Endothelial cell (in vitro differentiated cells): Measurements from ENCODE around the gene TAPBP. TPM values are rescaled to one million over a fixed set of nuclear protein-coding genes. Genes with fewer than 3 reads are reported as not detected.

Experiments used
- DNase-seq: peaks from one replicate; pipeline ENCODE4 v3.0.0; 2021; ENCODE audit warnings: low spot score
- H3K27ac Mint-ChIP-seq: one replicate; pipeline ENCODE4 v1.8.0; 2021; ENCODE audit warnings: mixed read lengths, inconsistent platforms; ENCODE audit not compliant: unreplicated experiment
- H3K27me3 Mint-ChIP-seq: one replicate; pipeline ENCODE4 v1.8.0; 2021; ENCODE audit warnings: mild to moderate bottlenecking, moderate library complexity, mixed read lengths, inconsistent platforms; ENCODE audit not compliant: unreplicated experiment
- H3K36me3 Mint-ChIP-seq: one replicate; pipeline ENCODE4 v1.8.0; 2021; ENCODE audit warnings: mild to moderate bottlenecking, low read depth, mixed read lengths, inconsistent platforms; ENCODE audit not compliant: unreplicated experiment
- H3K4me1 Mint-ChIP-seq: one replicate; pipeline ENCODE4 v1.8.0; 2021; ENCODE audit warnings: mild to moderate bottlenecking, mixed read lengths, inconsistent platforms; ENCODE audit not compliant: unreplicated experiment
- H3K4me3 Mint-ChIP-seq: one replicate; pipeline ENCODE4 v1.8.0; 2021; ENCODE audit warnings: mild to moderate bottlenecking, mixed read lengths, inconsistent platforms; ENCODE audit not compliant: unreplicated experiment
- H3K9me3 Mint-ChIP-seq: one replicate; pipeline ENCODE4 v1.8.0; 2021; ENCODE audit warnings: mixed read lengths, inconsistent platforms; ENCODE audit not compliant: unreplicated experiment
- CTCF ChIP-seq: fragments of 200-600 bp; sonication (generic); IDR thresholded peaks from one replicate; pipeline ENCODE4 v1.5.0; 2021; ENCODE audit warnings: antibody characterized with exemption; ENCODE audit not compliant: unreplicated experiment
- total RNA-seq: library from RNA; stranded (reverse); fragmentation: NEBNext Ultra II Directional; extraction: Animal tissue kit (Norgen Biotek cat#: 25700); gene quantifications from one replicate; pipeline ENCODE4 v1.2.1, GENCODE V29; 2021; ENCODE audit not compliant: unreplicated experiment

The TAPBP gene
- total RNA-seq, 1 donor from 2014 or later: 57.1 TPM

- Mint-ChIP-seq H3K9me3 (no peaks in the 10 kb centered on the region), H3K27me3 (peaks cover 18% of the 10 kb centered on the region), H3K27ac (no peak overlapping the region), H3K36me3 (peaks cover 28% of the 10 kb centered on the region), H3K4me1 (peaks cover 56% of the 10 kb centered on the region), H3K4me3 (peak overlapping the region; percentile 42)
- no peak for DNase-seq
- no peak for TF ChIP-seq CTCF
Observed at GRCh38 chr6:33273924-33274902, 39.7 kb downstream of the TAPBP start.

- Mint-ChIP-seq H3K4me3 (peak overlapping the region; percentile 99), H3K9me3 (no peaks in the 10 kb centered on the region), H3K36me3 (peaks cover 34% of the 10 kb centered on the region), H3K27ac (no peak overlapping the region), H3K4me1 (peaks cover 56% of the 10 kb centered on the region), H3K27me3 (peaks cover 18% of the 10 kb centered on the region)
- no peak for TF ChIP-seq CTCF
- DNase-seq: no peak
Observed at GRCh38 chr6:33273129-33273923, 40.6 kb downstream of the TAPBP start.

- no peak for TF ChIP-seq CTCF
- Mint-ChIP-seq H3K4me3 (peak overlapping the region; percentile 99), H3K27me3 (peaks cover 16% of the 10 kb centered on the region), H3K27ac (peak overlapping the region; percentile 100), H3K4me1 (peaks cover 56% of the 10 kb centered on the region), H3K36me3 (peaks cover 40% of the 10 kb centered on the region), H3K9me3 (no peaks in the 10 kb centered on the region)
- DNase-seq: no peak
Observed at GRCh38 chr6:33272275-33273128, 41.4 kb downstream of the TAPBP start.

GRCh38 chr6:33271468-33272274, 42.2 kb downstream of the TAPBP start, which contains the start of the genes RPS18 and VPS52:
RPS18 (plus strand) TSS chr6:33272075; CDS start chr6:33272120, 45 bp downstream.
VPS52 (minus strand) TSS chr6:33271876; CDS start chr6:33271675, 201 bp downstream.
- peak; percentile 81 for DNase-seq
- Mint-ChIP-seq H3K9me3 (no peaks in the 10 kb centered on the region), H3K4me1 (peaks cover 54% of the 10 kb centered on the region), H3K27ac (peak within 1 kb of the TSS; percentile 100), H3K4me3 (peak within 1 kb of the TSS; percentile 99), H3K27me3 (peaks cover 14% of the 10 kb centered on the region), H3K36me3 (peaks cover 48% of the 10 kb centered on the region)
- no peak for TF ChIP-seq CTCF
